ENCODE measurements around the gene ENO2. TPM values are rescaled to one million over a fixed set of nuclear protein-coding genes. Genes with fewer than 3 reads are reported as not detected.

Gene ENO2
- total RNA-seq, 4 donors from 2014 or later, result 14.0 to 25.8 (median 15.9) TPM

DNA sequence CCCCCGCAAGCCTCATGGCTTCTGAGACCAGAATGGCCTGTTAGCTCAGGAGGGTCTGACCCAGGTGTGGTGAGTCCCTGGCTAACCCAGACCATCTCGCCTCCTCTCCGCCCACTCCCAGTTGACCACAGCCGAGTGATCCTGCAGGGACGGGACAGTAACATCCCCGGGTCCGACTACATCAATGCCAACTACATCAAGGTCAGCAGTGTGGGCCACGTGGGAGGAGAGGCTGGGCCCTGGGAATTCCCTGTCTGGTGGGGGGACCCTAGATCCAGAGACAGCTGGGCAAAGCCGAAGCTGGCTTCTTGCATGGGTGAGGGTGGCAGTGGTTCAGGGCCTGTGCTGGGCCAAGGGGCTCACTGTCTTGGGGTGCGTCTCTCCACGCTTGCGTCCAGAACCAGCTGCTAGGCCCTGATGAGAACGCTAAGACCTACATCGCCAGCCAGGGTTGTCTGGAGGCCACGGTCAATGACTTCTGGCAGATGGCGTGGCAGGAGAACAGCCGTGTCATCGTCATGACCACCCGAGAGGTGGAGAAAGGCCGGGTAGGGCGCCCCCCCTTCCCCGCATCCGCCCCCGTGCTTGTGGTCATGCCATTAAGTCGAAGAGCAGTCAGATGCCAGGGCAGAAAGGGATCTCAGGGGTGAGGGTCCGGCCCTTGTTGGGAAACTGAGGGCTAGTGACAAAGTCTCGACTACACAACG is 41.8 kb downstream of the ENO2 start:
- Histone ChIP-seq H3K27me3 (no peaks in the 10 kb centered on the region), H3K4me3 (no peak overlapping the region), H3K27ac (no peak overlapping the region), H3K36me3 (no peaks in the 10 kb centered on the region), H3K9me3 (no peaks in the 10 kb centered on the region), H3K4me1 (peaks cover 0 to 63% (median 29%) of the 10 kb centered on the region in 4 donors)
- TF ChIP-seq EP300 (IDR thresholded peaks at IDR 0.05) (no peak), POLR2A (IDR thresholded peaks at IDR 0.05) (no peak)
- TF ChIP-seq, protein P1, sequence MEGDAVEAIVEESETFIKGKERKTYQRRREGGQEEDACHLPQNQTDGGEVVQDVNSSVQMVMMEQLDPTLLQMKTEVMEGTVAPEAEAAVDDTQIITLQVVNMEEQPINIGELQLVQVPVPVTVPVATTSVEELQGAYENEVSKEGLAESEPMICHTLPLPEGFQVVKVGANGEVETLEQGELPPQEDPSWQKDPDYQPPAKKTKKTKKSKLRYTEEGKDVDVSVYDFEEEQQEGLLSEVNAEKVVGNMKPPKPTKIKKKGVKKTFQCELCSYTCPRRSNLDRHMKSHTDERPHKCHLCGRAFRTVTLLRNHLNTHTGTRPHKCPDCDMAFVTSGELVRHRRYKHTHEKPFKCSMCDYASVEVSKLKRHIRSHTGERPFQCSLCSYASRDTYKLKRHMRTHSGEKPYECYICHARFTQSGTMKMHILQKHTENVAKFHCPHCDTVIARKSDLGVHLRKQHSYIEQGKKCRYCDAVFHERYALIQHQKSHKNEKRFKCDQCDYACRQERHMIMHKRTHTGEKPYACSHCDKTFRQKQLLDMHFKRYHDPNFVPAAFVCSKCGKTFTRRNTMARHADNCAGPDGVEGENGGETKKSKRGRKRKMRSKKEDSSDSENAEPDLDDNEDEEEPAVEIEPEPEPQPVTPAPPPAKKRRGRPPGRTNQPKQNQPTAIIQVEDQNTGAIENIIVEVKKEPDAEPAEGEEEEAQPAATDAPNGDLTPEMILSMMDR (IDR thresholded peaks at IDR 0.05), result no peak
- DNase-seq (ENCODE audit: low spot score in 2 of 2), result no peak
- WGBS, 2 donors, result 75 to 78% methylated on average over 14 to 22 of the region's 28 CpGs

GRCh38 chr12:6957151-6957701 is 42.8 kb downstream of the ENO2 start:
- Histone ChIP-seq H3K27ac (no peak overlapping the region), H3K36me3 (no peaks in the 10 kb centered on the region), H3K4me3 (no peak overlapping the region), H3K27me3 (no peaks in the 10 kb centered on the region), H3K4me1 (peaks cover 0 to 73% (median 38%) of the 10 kb centered on the region in 4 donors), H3K9me3 (no peaks in the 10 kb centered on the region)
- no peak for TF ChIP-seq POLR2A (IDR thresholded peaks at IDR 0.05)
- no peak for TF ChIP-seq EP300 (IDR thresholded peaks at IDR 0.05)
- TF ChIP-seq, protein P1 (IDR thresholded peaks at IDR 0.05), result no peak
- no peak for DNase-seq (ENCODE audit: low spot score in 2 of 2)
- WGBS, 2 donors, result 77 to 80% methylated on average over 19 to 20 of the region's 20 CpGs

DNA sequence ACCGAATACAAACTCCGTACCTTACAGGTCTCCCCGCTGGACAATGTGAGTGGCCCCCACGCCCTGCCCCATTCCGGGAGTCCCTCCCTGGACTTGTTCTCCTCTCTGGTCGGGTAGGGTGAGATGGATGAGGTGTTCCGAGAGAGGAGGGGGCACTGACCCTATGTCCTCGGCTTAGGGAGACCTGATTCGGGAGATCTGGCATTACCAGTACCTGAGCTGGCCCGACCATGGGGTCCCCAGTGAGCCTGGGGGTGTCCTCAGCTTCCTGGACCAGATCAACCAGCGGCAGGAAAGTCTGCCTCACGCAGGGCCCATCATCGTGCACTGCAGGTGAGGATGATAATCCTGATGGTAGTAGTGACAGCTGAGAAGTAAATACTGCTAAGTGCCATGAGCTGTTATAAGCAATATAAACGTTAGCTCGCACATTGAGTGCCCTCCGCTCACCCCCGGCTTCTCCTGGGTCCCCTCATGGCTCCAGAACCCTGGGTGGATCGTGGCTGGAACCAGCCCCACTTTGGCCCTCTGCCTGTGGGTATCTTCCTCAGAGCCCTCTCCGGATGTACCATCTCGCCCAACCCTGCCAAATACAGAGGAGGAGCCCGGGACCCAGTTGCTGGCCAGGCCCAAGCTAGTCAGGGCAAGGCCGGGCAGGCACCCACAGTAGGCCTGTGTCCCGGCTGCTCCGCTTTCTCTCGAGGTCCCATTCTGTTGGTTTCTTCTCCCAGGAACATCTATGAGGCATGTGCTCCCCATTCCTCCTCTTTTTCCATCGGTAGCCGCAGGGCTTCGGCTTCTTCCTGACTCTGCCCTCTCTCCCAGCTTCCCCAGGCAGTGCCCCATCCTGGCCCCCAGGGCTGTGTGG is 43.6 kb downstream of the ENO2 start:
- H3K27ac ChIP-seq, result peak overlapping the region in 2 of 4 donors; percentile 54 to 62
- no peaks in the 10 kb centered on the region for H3K36me3 ChIP-seq
- no peak overlapping the region for H3K4me3 ChIP-seq
- DNase-seq (ENCODE audit: low spot score in 2 of 2), result no peak
- WGBS, 2 donors, result 80 to 87% methylated on average over 27 to 28 of the region's 28 CpGs
- H3K4me1 ChIP-seq, result peaks cover 0 to 79% (median 43%) of the 10 kb centered on the region in 4 donors
- no peak for TF ChIP-seq POLR2A (IDR thresholded peaks at IDR 0.05)
- TF ChIP-seq, protein P1 (IDR thresholded peaks at IDR 0.05), result no peak
- no peak for TF ChIP-seq EP300 (IDR thresholded peaks at IDR 0.05)
- H3K27me3 ChIP-seq, result no peaks in the 10 kb centered on the region
- H3K9me3 ChIP-seq, result no peaks in the 10 kb centered on the region

GRCh38 chr12:6958609-6959057 is 44.3 kb downstream of the ENO2 start:
- Histone ChIP-seq H3K9me3 (no peaks in the 10 kb centered on the region), H3K4me3 (no peak overlapping the region), H3K27me3 (no peaks in the 10 kb centered on the region), H3K4me1 (peaks cover 0 to 79% (median 43%) of the 10 kb centered on the region in 4 donors), H3K27ac (peak overlapping the region in 2 of 4 donors; percentile 54 to 62), H3K36me3 (no peaks in the 10 kb centered on the region)
- no peak for DNase-seq (ENCODE audit: low spot score in 2 of 2)
- TF ChIP-seq EP300 (IDR thresholded peaks at IDR 0.05) (no peak), POLR2A (IDR thresholded peaks at IDR 0.05) (no peak)
- TF ChIP-seq, protein P1 (IDR thresholded peaks at IDR 0.05), result no peak
- 52 to 59% methylated on average over 7 to 10 of the region's 10 CpGs for WGBS, 2 donors
